ENCODE data around the gene PKD2L2.
"Not testable (repeated sequence)": the region's sequence is repeated elsewhere in the genome, so short reads cannot be mapped to it uniquely, and the experiment has no call there.

PKD2L2 gene

DNA sequence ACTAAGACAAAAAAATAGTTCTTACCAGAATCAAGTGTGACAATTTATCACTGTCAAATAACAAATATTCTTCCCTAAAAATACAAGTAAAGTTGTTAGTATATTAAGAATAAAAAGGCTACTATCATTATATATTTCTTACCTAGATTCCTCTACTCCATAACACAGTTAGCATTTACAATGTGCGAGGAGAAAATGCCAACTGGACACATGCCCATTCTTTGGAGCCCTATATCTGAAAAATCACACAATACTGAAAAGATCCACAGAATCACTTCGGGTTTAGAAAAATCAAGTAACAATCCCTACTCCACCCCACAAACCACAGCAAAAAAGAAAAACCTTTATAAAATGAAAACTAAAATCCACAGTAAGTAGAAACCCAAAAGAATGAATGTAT lies 70.9 kb downstream of the PKD2L2 start:
- DNase-seq: no peak

DNA sequence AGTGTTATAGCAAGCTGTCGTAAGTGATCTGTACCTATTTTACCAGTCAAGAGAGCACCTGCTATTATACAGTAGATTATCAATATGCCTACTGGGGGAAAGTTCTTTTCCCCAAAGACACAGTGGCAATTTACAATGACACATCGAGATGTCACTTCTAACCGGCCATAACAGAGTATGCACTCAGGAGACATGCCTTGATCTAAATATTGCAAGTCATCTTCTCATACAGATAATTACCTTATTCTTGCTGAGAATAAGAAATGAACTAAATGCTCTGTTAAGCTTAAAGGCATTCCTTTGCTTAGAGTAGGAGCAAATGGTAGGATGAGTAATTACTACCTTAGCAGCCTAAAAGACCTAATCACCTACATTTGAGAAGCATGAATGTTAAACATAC lies 71.6 kb downstream of the PKD2L2 start:
- no peak for DNase-seq

DNA sequence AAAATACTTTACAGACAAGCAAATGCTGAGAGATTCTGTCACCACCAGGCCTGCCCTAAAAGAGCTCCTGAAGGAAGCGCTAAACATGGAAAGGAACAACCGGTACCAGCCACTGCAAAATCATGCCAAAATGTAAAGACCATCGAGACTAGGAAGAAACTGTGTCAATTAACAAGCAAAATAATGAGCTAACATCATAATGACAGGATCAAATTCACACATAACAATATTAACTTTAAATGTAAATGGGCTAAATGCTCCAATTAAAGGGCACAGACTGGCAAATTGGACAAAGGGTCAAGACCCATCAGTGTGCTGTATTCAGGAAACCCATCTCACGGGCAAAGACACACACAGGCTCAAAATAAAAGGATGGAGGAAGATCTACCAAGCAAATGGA lies 81.1 kb downstream of the PKD2L2 start:
- not testable (repeated sequence) for DNase-seq

DNA sequence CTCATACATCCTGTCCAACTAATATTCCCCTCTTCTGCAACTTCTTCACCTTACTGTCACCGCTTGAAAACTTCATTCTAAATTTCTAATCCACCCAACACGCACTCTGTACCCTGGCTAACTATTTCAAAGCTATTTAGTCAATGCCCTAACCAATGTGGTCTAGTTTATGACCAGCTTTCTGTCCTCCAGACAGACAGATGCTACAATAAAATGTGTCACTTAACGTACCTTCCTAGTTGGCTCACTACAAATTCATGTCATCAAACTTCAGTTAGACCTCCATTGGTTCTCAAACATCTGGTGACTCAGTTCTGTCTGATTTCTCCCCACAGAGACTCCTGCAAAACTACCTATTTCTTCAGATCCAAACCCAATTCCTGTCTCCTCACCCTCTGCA lies 86.0 kb downstream of the PKD2L2 start:
- no peak for DNase-seq

DNA sequence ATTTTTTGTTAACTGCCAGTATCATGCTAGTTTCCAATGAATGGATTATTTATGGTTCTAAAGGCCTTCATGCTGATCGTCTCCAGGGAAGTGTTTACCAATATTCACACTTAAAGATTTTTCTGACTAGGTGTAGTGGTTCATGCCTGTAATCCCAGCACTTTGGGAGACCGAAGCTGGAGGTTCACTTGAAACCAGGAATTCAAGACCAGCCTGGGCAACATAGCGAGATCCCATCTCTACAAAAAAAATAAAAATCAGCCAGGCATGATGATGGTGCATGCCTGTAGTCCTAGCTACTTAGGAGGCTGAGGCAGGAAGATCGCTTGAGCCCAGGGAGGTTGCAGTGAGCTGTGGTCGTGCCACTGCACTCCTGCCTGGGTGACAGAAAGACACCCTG lies 100.2 kb downstream of the PKD2L2 start:
- DNase-seq: no peak

All from bone marrow (tissue), 2 donors.